OCI-LY7 (cell line): ENCODE measurements around the gene NR5A2. TPM values are rescaled to one million over a fixed set of nuclear protein-coding genes. Genes with fewer than 3 reads are reported as not detected.

Experiments
- BruUV-seq: library from RNA; stranded (reverse); fragments of 400-500 nt; replicated peaks from 2 replicates; lab custom pipeline; 2021; lab: Mats Ljungman, UMichigan
- CTCF ChIA-PET: fragments of 300-600 bp; sonication (Branson Sonifier 250); formaldehyde crosslinking; loops from one replicate; lab custom pipeline; 2022; ENCODE audit warnings: antibody characterized with exemption; ENCODE audit not compliant: unreplicated experiment; lab: Charles Lee
- POLR2A ChIA-PET: fragments of 300-600 bp; sonication (Branson Sonifier 250); formaldehyde crosslinking; loops from one replicate; lab custom pipeline; 2022; ENCODE audit warnings: antibody characterized with exemption; lab: Charles Lee
- DNase-seq: peaks from one replicate; pipeline ENCODE4 v3.0.0-alpha.2; 2015; ENCODE audit warnings: low spot score
- H2AFZ ChIP-seq: fragments of 200-600 bp; sonication (generic), shearing (Covaris generic); 2 replicates; pipeline ENCODE4 v1.6.1; 2014; ENCODE audit warnings: mild to moderate bottlenecking, antibody characterized with exemption, low read length, moderate library complexity
- H3K27ac ChIP-seq: fragments of 200-600 bp; sonication (generic); 2 replicates; pipeline ENCODE4 v1.5.1; 2014; ENCODE audit warnings: mixed run types, low read depth, mild to moderate bottlenecking, moderate library complexity, low read length, inconsistent platforms; ENCODE audit not compliant: poor library complexity, severe bottlenecking
- H3K36me3 ChIP-seq: fragments of 200-600 bp; sonication (generic); 2 replicates; pipeline ENCODE4 v1.6.1; 2014; ENCODE audit warnings: mild to moderate bottlenecking, antibody characterized with exemption, low read length, moderate library complexity, mixed read lengths; ENCODE audit not compliant: insufficient read depth
- H3K4me1 ChIP-seq: fragments of 200-600 bp; sonication (generic); 2 replicates; pipeline ENCODE4 v1.5.1; 2014; ENCODE audit warnings: mild to moderate bottlenecking, low read length; ENCODE audit not compliant: insufficient read depth, poor library complexity, severe bottlenecking
- H3K4me2 ChIP-seq: fragments of 200-600 bp; sonication (generic); 2 replicates; pipeline ENCODE4 v1.6.1; 2014; ENCODE audit warnings: mild to moderate bottlenecking, low read length
- H3K4me3 ChIP-seq: fragments of 200-600 bp; sonication (generic); 2 replicates; pipeline ENCODE4 v1.5.1; 2014; ENCODE audit warnings: mild to moderate bottlenecking, low read depth, low read length; ENCODE audit not compliant: poor library complexity, severe bottlenecking
- H3K79me2 ChIP-seq: fragments of 200-600 bp; sonication (generic); 2 replicates; pipeline ENCODE4 v1.6.1; 2016; ENCODE audit warnings: low read depth, mild to moderate bottlenecking, low read length, moderate library complexity, mixed read lengths; ENCODE audit not compliant: insufficient read depth
- H3K9me2 ChIP-seq: fragments of 200-600 bp; sonication (generic); 2 replicates; pipeline ENCODE4 v1.6.1; 2016; ENCODE audit warnings: mild to moderate bottlenecking, low read length, mixed read lengths; ENCODE audit not compliant: insufficient read depth
- H3K9me3 ChIP-seq: fragments of 200-600 bp; sonication (generic); 2 replicates; pipeline ENCODE4 v1.6.1; 2014; ENCODE audit warnings: mild to moderate bottlenecking, mixed run types, low read length, mixed read lengths
- H4K20me1 ChIP-seq: fragments of 200-600 bp; sonication (generic); 2 replicates; pipeline ENCODE4 v1.6.1; 2014; ENCODE audit warnings: mild to moderate bottlenecking, antibody characterized with exemption, low read length, moderate library complexity, mixed read lengths; ENCODE audit not compliant: insufficient read depth
- CTCF ChIP-seq: fragments of 200-600 bp; sonication (generic); conservative IDR thresholded peaks from 2 replicates; pipeline ENCODE4 v1.5.1; 2014; ENCODE audit warnings: mild to moderate bottlenecking, antibody characterized with exemption, low read length, moderate library complexity, mixed read lengths
- EZH2phosphoT487 ChIP-seq: fragments of 200-600 bp; sonication (generic); IDR thresholded peaks from 2 replicates; pipeline ENCODE4 v1.6.1; 2018; ENCODE audit warnings: low read depth, borderline replicate concordance, mild to moderate bottlenecking, mixed run types, antibody characterized with exemption, low read length, moderate library complexity, mixed read lengths
- intact Hi-C: fragments of 100-400 bp; cut with micrococcal nuclease; formaldehyde crosslinking; loops from one replicate; pipeline ENCODE4 v1.10.0; 2022; ENCODE audit not compliant: unreplicated experiment
- total RNA-seq, 2 experiments: library from RNA; depleted of rRNA in 1 of 2; stranded (reverse); fragments of >200 nt in 1 of 2; shearing (Covaris generic) in 1 of 2; gene quantifications; 2 replicates each; pipeline ENCODE4 v1.2.3, GENCODE V29; 2014 to 2022

Gene NR5A2
- total RNA-seq, 2 experiments from 2014 or later = 2.3 to 3.9 TPM

GRCh38 chr1:200040481-200041138 lies 13.1 kb downstream of the NR5A2 start:
- Histone ChIP-seq H2AFZ (no peak overlapping the region), H3K4me1 (peaks cover 6% of the 10 kb centered on the region), H3K9me3 (no peaks in the 10 kb centered on the region), H3K4me3 (no peak overlapping the region), H3K79me2 (no peaks in the 10 kb centered on the region), H3K36me3 (no peaks in the 10 kb centered on the region), H3K9me2 (no peaks in the 10 kb centered on the region), H3K27ac (no peak overlapping the region), H4K20me1 (no peaks in the 10 kb centered on the region), H3K4me2 (peak overlapping the region; percentile 94)
- ChIA-PET POLR2A (interaction anchor here (1.9 kb wide), 1 partner anchor 12 kb away, joined by 8 read pairs; no protein-coding TSS in a partner anchor), CTCF (no interaction called here)
- no peak for DNase-seq
- intact Hi-C loops = no loop called here
- no TSS peak for BruUV-seq
- TF ChIP-seq CTCF = no peak
- peak; percentile 20; the same call in 1 of the 2 replicates for TF ChIP-seq EZH2phosphoT487

- no peaks in the 10 kb centered on the region for H3K79me2 ChIP-seq
- ChIA-PET POLR2A (no interaction called here), CTCF (no interaction called here)
- no TSS peak for BruUV-seq
- no peaks in the 10 kb centered on the region for H3K9me2 ChIP-seq
- H3K9me3 ChIP-seq = no peaks in the 10 kb centered on the region
- H3K27ac ChIP-seq = no peak overlapping the region
- H3K4me1 ChIP-seq = peaks cover 6% of the 10 kb centered on the region
- no peaks in the 10 kb centered on the region for H4K20me1 ChIP-seq
- no peak overlapping the region for H2AFZ ChIP-seq
- intact Hi-C loops = no loop called here
- H3K36me3 ChIP-seq = no peaks in the 10 kb centered on the region
- H3K4me2 ChIP-seq = no peak overlapping the region
- no peak for DNase-seq
- TF ChIP-seq CTCF = no peak
- no peak for TF ChIP-seq EZH2phosphoT487
- H3K4me3 ChIP-seq = no peak overlapping the region
Measured at GRCh38 chr1:200041337-200042118, 14.0 kb downstream of the NR5A2 start.

GRCh38 chr1:200042119-200042551 lies 14.6 kb downstream of the NR5A2 start:
- H3K79me2 ChIP-seq = no peaks in the 10 kb centered on the region
- H3K9me2 ChIP-seq = no peaks in the 10 kb centered on the region
- no peaks in the 10 kb centered on the region for H3K9me3 ChIP-seq
- no peak overlapping the region for H2AFZ ChIP-seq
- TF ChIP-seq EZH2phosphoT487 = no peak
- TF ChIP-seq CTCF = no peak
- POLR2A ChIA-PET = interaction anchor here (0.6 kb wide), 1 partner anchor 83 kb away, joined by 5 read pairs; no protein-coding TSS in a partner anchor
- H3K4me2 ChIP-seq = peak overlapping the region; percentile 52; the same call in 1 of the 2 replicates
- peaks cover 6% of the 10 kb centered on the region for H3K4me1 ChIP-seq
- intact Hi-C loops = no loop called here
- no peak overlapping the region for H3K27ac ChIP-seq
- no peaks in the 10 kb centered on the region for H4K20me1 ChIP-seq
- H3K4me3 ChIP-seq = no peak overlapping the region
- no TSS peak for BruUV-seq
- DNase-seq = no peak
- no peaks in the 10 kb centered on the region for H3K36me3 ChIP-seq
- CTCF ChIA-PET = no interaction called here
